ENCODE results near the gene KCNK2.

KCNK2 gene

GRCh38 chr1:215262106-215262505, 179.6 kb downstream of the KCNK2 start:
- DNase-seq = no peak

GRCh38 chr1:215263636-215264035, 181.1 kb downstream of the KCNK2 start:
- DNase-seq = no peak

DNA sequence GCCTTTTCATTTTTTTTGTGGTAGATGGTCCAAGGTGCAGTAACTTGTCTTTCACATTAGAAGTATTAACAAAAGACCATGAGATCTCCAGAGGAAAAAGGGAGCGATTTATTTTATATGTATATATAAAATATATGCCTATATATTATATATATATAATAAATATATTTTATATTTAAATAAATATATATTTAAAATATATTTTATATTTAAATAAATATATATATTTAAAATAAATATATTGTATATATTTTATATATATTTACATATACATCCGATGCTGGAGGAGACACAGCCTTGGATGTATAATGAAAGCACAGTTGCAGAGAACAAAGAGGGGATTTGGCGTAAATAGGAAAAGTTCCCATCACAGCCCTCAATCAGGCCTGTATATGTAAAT, 182.1 kb downstream of the KCNK2 start:
- no peak for DNase-seq

DNA sequence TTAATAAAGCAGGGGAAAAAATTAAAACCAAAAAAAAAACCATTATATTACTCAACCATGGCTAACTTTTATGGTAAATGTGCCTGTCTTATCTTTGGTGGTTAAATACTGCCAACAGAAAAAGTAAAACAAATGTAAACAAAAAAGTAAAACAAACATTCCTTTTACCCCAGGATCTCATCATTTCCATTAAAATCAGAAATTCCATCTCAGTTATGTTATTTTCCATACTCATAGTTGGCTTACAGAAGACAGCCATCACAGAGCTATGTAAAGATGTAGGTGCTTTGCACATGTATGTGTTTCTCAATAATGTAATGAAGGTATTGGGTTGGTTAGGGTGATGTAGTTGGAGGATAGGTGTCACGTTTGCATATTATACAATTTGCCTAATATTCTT, 185.0 kb downstream of the KCNK2 start:
- no peak for DNase-seq

GRCh38 chr1:215269955-215270354, 187.4 kb downstream of the KCNK2 start:
- no peak for DNase-seq

GRCh38 chr1:215273838-215274516, 191.4 kb downstream of the KCNK2 start:
- no peak for DNase-seq

GRCh38 chr1:215276582-215276981, 194.0 kb downstream of the KCNK2 start:
- DNase-seq = no peak

- no peak for DNase-seq
These were observed 195.0 kb downstream of the KCNK2 start for GRCh38 chr1:215277532-215277931.

DNA sequence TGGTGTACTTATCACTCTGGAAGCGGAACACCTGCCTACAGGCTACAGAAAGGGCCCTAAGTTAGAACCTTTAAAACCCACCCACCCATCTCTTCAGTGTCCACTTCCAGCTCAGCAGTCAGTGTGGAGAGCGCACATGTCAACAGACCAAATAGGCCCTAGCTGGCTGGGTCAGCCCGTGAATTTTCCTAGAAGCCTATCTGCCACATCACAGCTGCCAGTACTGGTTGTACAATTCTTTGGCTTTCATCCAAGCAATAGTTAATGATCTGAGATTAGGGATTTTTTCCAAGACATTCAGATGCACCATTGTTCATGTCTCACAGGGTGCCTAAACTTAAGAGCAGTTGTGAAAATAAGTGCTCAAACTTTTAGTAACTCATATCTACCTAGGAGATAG, 197.1 kb downstream of the KCNK2 start:
- DNase-seq = no peak

DNA sequence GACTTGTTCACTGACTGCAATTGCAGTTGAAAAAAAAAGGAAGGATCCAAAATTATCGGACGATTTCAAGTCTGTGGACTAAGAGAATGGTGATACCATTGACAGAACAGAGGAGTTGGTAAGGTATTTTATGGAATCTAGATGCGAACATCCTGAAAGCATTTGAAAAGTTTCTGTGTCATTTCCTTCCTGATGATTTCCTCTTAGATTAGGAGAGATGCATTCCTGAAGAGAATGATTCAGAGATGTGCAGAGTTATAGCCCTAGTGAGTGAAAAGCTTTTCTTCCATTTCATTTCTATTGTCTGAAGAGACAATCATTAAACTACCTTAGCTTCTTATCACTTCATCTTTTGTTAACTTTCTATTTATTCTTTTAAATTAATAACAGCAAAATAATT, 200.0 kb downstream of the KCNK2 start:
- DNase-seq = no peak

GRCh38 chr1:215285013-215285800, 202.7 kb downstream of the KCNK2 start:
- no peak for DNase-seq
